T-helper 1 cell treated with Interleukin-12 subunit alpha and Interleukin-12 subunit beta and Interleukin-4 antibody, amounts not matched to agents 30 μg/mL and 1 μg/mL, for 36 hours (primary cell): Measurements from ENCODE around the gene MOB3C.
A peak's percentile ranks its signal among the peaks of the same experiment; 100 is the strongest.

Experiments used
- H3K27ac Mint-ChIP-seq: one replicate; pipeline ENCODE4 v1.8.0; 2021; ENCODE audit warnings: mild to moderate bottlenecking, mixed read lengths
- H3K27me3 Mint-ChIP-seq: one replicate; pipeline ENCODE4 v1.8.0; 2021; ENCODE audit warnings: low read depth, mixed read lengths
- H3K36me3 Mint-ChIP-seq: one replicate; pipeline ENCODE4 v1.8.0; 2021; ENCODE audit warnings: low read depth, mixed read lengths
- H3K4me1 Mint-ChIP-seq: one replicate; pipeline ENCODE4 v1.8.0; 2021; ENCODE audit warnings: low read depth, mixed read lengths
- H3K4me3 Mint-ChIP-seq: one replicate; pipeline ENCODE4 v1.8.0; 2021; ENCODE audit warnings: mild to moderate bottlenecking, moderate library complexity, mixed read lengths
- H3K9me3 Mint-ChIP-seq: one replicate; pipeline ENCODE4 v1.8.0; 2021; ENCODE audit warnings: mixed read lengths

The MOB3C gene

DNA sequence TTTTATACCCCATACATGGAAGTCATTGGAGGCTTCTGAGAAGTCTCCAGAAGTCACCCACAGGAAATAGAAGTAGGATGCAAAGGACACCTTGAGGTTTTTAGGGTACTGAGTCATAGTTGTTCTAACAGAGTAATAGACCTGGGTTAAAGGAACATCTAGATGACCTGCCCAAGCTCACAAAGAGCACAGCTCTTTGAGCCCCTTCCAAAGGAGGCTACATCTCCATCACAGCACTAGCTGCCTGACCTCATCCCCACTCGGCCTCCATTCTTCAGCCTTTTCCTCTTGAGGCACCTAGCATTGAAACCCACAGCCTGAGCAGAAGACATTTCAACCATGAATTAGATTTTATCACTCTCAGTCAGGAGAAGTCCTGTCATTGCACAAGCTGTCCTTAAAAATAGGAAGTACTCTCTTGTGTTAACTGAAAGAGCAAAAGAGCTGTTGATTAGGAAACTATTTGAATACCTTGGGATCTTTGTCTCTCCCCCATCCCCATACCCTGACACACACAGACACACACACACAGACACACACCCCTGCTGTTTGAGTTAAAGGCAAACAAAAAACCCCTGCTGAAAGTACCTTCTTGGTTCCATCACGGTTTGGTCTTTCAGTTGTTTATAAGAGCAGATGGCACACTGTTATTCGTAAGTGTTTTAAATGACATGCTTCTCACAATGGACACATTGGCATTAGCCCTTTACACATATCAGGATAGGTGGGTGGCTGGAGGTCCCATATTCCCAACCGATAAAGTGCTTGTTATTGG, 34.7 kb downstream of the MOB3C start:
- peak overlapping the region; percentile 96 for H3K27ac Mint-ChIP-seq
- no peaks in the 10 kb centered on the region for H3K27me3 Mint-ChIP-seq
- no peaks in the 10 kb centered on the region for H3K9me3 Mint-ChIP-seq
- H3K36me3 Mint-ChIP-seq = peaks cover 56% of the 10 kb centered on the region
- H3K4me1 Mint-ChIP-seq = peaks cover 52% of the 10 kb centered on the region
- H3K4me3 Mint-ChIP-seq = peak overlapping the region; percentile 77

DNA sequence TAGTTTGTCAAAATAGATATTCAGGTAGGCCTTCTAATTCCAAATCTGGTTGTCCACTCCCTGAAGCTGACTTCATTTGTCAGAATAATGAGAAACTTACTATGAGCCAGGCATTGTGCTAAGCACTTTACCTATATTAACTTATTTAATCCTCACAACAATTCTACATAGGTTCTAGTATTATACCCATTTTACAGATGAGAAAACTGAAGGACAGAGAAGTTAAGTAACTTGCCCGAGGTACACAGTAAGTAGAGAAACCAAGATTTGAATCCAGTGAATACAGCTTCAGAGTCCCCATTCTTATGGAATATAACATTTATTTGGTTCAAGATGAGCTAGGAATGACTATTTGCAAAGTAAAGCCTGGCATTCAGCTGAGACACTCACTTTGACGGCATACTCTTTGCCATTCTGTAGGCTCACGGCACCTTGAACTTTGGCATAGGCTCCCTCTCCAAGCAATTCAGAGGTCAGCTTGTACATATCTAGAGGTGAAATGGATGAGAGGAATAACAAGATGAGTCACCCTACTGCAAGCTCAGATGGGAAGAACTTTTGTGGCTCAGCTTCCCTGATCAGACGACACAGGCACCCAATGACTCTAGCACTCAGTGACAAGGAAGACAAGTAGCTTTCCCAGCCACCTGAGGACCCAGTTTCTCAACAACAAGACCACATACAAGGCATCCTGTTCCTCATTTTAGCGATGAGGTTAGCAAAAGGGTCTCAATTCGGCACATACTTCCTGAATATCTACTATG, 36.3 kb downstream of the MOB3C start:
- peaks cover 62% of the 10 kb centered on the region for H3K36me3 Mint-ChIP-seq
- peak overlapping the region; percentile 96 for H3K27ac Mint-ChIP-seq
- no peaks in the 10 kb centered on the region for H3K27me3 Mint-ChIP-seq
- peak overlapping the region; percentile 32 for H3K4me3 Mint-ChIP-seq
- no peaks in the 10 kb centered on the region for H3K9me3 Mint-ChIP-seq
- H3K4me1 Mint-ChIP-seq = peaks cover 48% of the 10 kb centered on the region

DNA sequence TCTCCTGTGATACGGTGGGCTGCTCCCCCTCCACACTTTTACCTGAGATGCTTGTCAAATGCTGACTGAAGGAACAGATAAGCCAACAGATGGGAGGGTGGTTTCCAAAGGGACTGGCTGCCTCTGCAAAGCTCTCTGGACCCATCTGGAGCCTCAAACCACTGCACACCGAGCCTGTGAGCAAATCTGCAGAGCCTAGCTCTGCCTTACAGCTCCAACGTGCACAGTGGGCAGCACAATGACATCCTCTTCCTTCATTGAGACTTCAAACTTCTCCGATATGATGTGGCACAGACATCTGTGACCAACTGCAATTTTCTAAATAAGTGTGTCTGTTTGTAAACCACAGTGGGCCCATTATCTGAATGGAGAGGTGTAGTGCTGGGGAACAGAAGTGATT, 38.9 kb downstream of the MOB3C start:
- Mint-ChIP-seq H3K4me3 (peak overlapping the region; percentile 29), H3K4me1 (peaks cover 33% of the 10 kb centered on the region), H3K27me3 (no peaks in the 10 kb centered on the region), H3K9me3 (no peaks in the 10 kb centered on the region), H3K36me3 (peaks cover 56% of the 10 kb centered on the region), H3K27ac (peak overlapping the region; percentile 84)

DNA sequence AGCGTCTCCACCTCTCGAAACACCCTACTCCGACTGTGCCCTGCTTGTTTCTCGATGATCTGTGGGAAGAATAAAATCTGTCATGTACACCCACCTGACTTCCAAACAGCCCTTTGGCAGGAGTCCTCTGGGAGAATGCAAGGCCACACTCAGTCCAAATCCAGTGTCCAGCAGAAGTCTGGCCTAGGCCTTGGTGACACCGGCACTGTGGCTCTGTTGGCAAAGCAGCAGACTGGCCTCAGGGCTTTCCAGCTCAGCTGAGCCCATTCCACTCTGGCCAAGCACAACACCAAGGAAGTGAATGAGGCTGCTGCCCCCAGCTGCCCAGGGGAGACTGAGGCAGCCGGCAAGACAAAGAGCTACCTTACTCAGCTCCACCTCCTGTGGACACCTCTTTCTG, 40.0 kb downstream of the MOB3C start:
- no peaks in the 10 kb centered on the region for H3K27me3 Mint-ChIP-seq
- no peaks in the 10 kb centered on the region for H3K9me3 Mint-ChIP-seq
- H3K27ac Mint-ChIP-seq = peak overlapping the region; percentile 20
- H3K4me1 Mint-ChIP-seq = peaks cover 23% of the 10 kb centered on the region
- no peak overlapping the region for H3K4me3 Mint-ChIP-seq
- H3K36me3 Mint-ChIP-seq = peaks cover 55% of the 10 kb centered on the region

- Mint-ChIP-seq H3K9me3 (no peaks in the 10 kb centered on the region), H3K36me3 (peaks cover 56% of the 10 kb centered on the region)
These were observed 40.8 kb downstream of the MOB3C start for GRCh38 chr1:46575778-46576177.

DNA sequence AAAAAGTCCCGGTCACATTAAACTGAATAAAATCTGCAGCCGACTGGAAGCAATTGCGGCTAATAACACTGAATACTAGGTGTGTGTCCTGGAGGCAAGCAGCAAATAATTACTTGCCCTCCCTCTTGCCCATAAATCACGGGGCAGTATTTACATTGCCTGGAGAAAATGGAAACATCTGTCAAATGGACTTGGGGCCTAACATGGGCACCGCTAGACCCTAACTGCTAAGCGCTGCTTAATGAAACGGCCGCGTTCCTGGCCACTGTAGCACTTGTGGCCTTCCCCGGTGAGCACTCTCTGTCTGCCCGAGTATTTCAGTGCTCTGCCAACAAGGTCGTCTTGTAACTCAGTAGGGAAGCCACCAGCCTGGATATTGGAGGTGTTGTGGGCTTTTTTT, 41.3 kb downstream of the MOB3C start:
- Mint-ChIP-seq H3K4me3 (no peak overlapping the region), H3K27me3 (no peaks in the 10 kb centered on the region), H3K4me1 (peaks cover 15% of the 10 kb centered on the region), H3K9me3 (no peaks in the 10 kb centered on the region), H3K27ac (no peak overlapping the region), H3K36me3 (peaks cover 52% of the 10 kb centered on the region)

More at GRCh38 chr1:46575778-46576177, 40.8 kb downstream of the MOB3C start:
- no peak overlapping the region for H3K4me3 Mint-ChIP-seq
- no peaks in the 10 kb centered on the region for H3K27me3 Mint-ChIP-seq
- H3K27ac Mint-ChIP-seq = no peak overlapping the region
- peaks cover 19% of the 10 kb centered on the region for H3K4me1 Mint-ChIP-seq

GRCh38 chr1:46571691-46572225, 44.9 kb downstream of the MOB3C start:
- H3K36me3 Mint-ChIP-seq = peaks cover 42% of the 10 kb centered on the region
- no peak overlapping the region for H3K27ac Mint-ChIP-seq
- peaks cover 2% of the 10 kb centered on the region for H3K4me1 Mint-ChIP-seq
- no peak overlapping the region for H3K4me3 Mint-ChIP-seq
- H3K9me3 Mint-ChIP-seq = no peaks in the 10 kb centered on the region
- H3K27me3 Mint-ChIP-seq = no peaks in the 10 kb centered on the region

DNA sequence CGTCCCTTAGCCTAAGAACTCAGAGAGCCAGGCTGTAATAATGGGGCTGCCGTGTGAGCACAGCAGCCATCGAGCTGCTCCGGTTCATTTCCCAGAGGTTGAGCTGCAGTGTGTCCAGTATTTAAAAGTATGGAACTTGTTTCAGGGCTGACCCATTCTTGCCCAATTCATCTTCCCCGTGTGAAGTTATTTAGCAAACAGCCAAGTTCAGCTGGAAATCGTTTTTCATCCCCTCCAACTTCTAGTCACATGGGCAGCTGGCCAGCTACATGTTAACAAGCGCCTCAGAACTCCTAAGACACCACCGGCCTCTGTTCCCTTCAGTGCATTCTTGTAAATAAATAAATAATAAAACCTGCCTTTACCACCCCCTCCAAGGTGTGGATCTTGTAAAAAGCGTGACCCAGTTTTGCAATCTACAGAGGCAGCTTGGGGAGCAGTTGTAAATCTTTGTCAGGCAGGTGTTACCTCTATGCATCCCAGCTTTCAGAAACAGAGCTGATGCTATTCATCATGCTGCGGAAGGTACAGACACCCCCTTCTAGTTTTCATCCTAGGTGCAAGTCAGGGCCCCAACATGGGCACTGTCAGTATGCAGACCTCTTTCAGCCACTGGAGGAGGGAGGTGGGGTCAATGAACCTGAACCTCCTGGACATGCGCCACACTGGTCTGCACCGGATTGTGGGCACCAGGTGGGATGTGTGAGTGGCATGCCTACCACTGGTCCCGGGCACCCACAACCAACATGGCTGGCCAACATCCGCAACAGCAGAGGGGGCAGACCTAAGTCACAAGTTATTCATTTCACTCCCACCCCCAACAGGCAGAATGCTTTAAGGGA, 46.5 kb downstream of the MOB3C start:
- Mint-ChIP-seq H3K36me3 (peaks cover 39% of the 10 kb centered on the region), H3K27ac (no peak overlapping the region), H3K9me3 (no peaks in the 10 kb centered on the region), H3K4me3 (no peak overlapping the region), H3K27me3 (no peaks in the 10 kb centered on the region), H3K4me1 (peaks cover 2% of the 10 kb centered on the region)

GRCh38 chr1:46569116-46569515, 47.5 kb downstream of the MOB3C start:
- Mint-ChIP-seq H3K9me3 (no peaks in the 10 kb centered on the region), H3K4me1 (peaks cover 4% of the 10 kb centered on the region), H3K36me3 (peaks cover 41% of the 10 kb centered on the region), H3K27me3 (no peaks in the 10 kb centered on the region), H3K4me3 (no peak overlapping the region), H3K27ac (no peak overlapping the region)

DNA sequence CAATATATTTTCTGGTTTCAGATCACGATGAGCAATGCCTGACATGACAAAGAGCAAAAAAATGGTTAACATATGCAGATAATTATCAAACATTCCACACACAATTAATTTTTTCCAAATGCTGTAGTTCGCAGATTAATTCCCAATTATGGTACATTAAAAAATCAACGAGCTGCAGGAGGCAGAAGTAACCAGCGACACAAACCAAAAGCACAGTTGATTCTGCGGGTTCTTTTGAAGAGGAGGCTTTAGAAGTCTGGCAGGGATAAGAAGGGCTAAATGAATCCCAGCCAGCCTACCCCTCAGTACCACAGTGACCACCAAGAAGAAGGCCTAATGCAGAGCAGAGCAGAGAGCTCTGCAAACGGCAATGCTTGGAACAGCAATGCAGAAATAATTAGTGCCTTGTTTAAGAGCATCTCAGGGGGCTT, 48.1 kb downstream of the MOB3C start:
- no peak overlapping the region for H3K27ac Mint-ChIP-seq
- H3K4me3 Mint-ChIP-seq = no peak overlapping the region
- H3K36me3 Mint-ChIP-seq = peaks cover 39% of the 10 kb centered on the region
- no peaks in the 10 kb centered on the region for H3K9me3 Mint-ChIP-seq
- peaks cover 4% of the 10 kb centered on the region for H3K4me1 Mint-ChIP-seq
- H3K27me3 Mint-ChIP-seq = no peaks in the 10 kb centered on the region

- H3K9me3 Mint-ChIP-seq = no peaks in the 10 kb centered on the region
- no peak overlapping the region for H3K27ac Mint-ChIP-seq
- no peaks in the 10 kb centered on the region for H3K27me3 Mint-ChIP-seq
- peaks cover 42% of the 10 kb centered on the region for H3K36me3 Mint-ChIP-seq
- H3K4me1 Mint-ChIP-seq = peaks cover 2% of the 10 kb centered on the region
- no peak overlapping the region for H3K4me3 Mint-ChIP-seq
These were observed 53.3 kb downstream of the MOB3C start for GRCh38 chr1:46563341-46563740.

- Mint-ChIP-seq H3K27me3 (no peaks in the 10 kb centered on the region), H3K27ac (no peak overlapping the region), H3K4me1 (peaks cover 2% of the 10 kb centered on the region), H3K36me3 (peaks cover 41% of the 10 kb centered on the region), H3K4me3 (no peak overlapping the region), H3K9me3 (no peaks in the 10 kb centered on the region)
These were observed 54.1 kb downstream of the MOB3C start for GRCh38 chr1:46562498-46562897.

GRCh38 chr1:46558966-46559365, 57.6 kb downstream of the MOB3C start:
- Mint-ChIP-seq H3K27ac (no peak overlapping the region), H3K4me1 (no peaks in the 10 kb centered on the region), H3K27me3 (no peaks in the 10 kb centered on the region), H3K9me3 (no peaks in the 10 kb centered on the region), H3K4me3 (no peak overlapping the region), H3K36me3 (peaks cover 23% of the 10 kb centered on the region)
